Posterior vena cava (tissue), 2 donors: ENCODE results near the gene HPD. TPM values are rescaled to one million over a fixed set of nuclear protein-coding genes. Genes with fewer than 3 reads are reported as not detected.
A peak's percentile ranks its signal among the peaks of the same experiment; 100 is the strongest.

Source experiments
- DNase-seq: peaks from one replicate; pipeline ENCODE4 v3.0.0-alpha.2; 2020; ENCODE audit warnings: low spot score
- intact Hi-C, 2 donors: fragments of 100-400 bp; cut with DNase I; formaldehyde crosslinking; loops; one replicate each; pipeline versions ENCODE4 v1.14.1 to v1.14.2; 2022 to 2023
- total RNA-seq, 2 donors: library from RNA; stranded (reverse); fragmentation: NEBNext Ultra II Directional; extraction: Animal tissue kit (Norgen Biotek cat#: 25700); gene quantifications; one replicate each; pipeline ENCODE4 v1.2.1, GENCODE V29; 2021
- donor health status: DM: yes; HTN: yes; CAD: no.
- donor health status: DM: yes; HTN: yes; CAD: no.

HPD gene
- total RNA-seq, 2 donors from 2014 or later: 5.6 to 17.4 TPM

DNA sequence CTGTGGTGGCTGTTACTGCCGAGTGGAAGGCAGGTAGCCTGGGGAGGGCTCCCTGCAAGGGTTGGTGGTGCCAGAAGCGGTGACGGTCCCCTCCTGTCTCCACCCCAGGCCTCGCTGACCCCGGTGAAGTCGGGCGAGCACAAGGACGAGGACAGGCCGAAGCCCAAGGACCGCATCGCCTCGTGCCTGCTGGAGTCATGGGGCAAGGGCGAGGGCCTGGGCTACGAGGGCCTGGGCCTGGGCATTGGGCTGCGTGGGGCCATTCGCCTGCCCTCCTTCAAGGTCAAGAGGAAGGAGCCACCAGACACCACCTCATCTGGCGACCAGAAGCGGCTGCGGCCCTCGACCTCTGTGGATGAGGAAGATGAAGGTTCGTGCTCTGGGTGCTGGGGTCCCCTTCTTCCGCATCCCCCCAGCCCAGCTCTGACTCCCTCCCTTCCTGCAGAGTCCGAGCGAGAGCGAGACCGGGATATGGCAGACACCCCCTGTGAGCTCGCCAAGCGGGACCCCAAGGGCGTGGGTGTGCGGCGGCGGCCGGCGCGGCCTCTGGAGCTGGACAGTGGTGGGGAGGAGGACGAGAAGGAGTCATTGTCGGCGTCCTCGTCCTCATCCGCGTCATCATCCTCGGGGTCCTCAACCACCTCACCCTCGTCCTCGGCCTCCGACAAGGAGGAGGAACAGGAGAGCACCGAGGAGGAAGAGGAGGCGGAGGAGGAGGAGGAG lies 41.6 kb downstream of the HPD start:
- DNase-seq: no peak
- intact Hi-C loops: no loop called here

GRCh38 chr12:121815263-121815662 lies 43.4 kb downstream of the HPD start:
- DNase-seq: no peak
- intact Hi-C loops: no loop called here

GRCh38 chr12:121814429-121815119 lies 44.1 kb downstream of the HPD start:
- intact Hi-C loops: loop anchor here in 1 of 2 donors (5.0 kb wide), 1 partner anchor 37 kb away; no protein-coding TSS in a partner anchor
- DNase-seq: peak; percentile 81

DNA sequence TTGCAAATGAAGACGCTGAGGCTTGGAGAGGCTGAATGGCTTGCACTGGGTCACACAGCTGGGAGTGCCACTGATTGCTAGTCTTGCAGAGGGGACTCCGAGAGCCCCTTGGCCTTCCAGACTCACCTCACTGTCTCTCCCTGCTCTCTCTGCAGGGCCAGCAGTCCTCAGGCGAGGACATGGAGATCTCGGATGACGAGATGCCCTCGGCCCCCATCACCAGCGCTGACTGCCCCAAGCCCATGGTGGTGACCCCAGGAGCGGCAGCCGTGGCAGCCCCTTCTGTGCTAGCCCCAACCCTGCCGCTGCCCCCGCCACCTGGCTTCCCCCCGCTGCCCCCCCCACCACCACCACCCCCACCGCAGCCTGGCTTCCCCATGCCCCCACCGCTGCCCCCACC lies 44.7 kb downstream of the HPD start:
- intact Hi-C loops: loop anchor here in 1 of 2 donors (2.0 to 5.0 kb wide), 2 partner anchors 19 to 37 kb away; no protein-coding TSS in a partner anchor
- no peak for DNase-seq

- DNase-seq: peak; percentile 82
Measured at GRCh38 chr12:121812921-121813896, 45.5 kb downstream of the HPD start.

GRCh38 chr12:121812320-121812871 lies 46.3 kb downstream of the HPD start:
- peak; percentile 93 for DNase-seq
- intact Hi-C loops: loop anchor here in 1 of 2 donors (2.0 to 5.0 kb wide), 2 partner anchors 18 to 35 kb away; no protein-coding TSS in a partner anchor

More at GRCh38 chr12:121812921-121813896, 45.5 kb downstream of the HPD start:
- intact Hi-C loops: loop anchor here in 1 of 2 donors (2.0 to 5.0 kb wide), 2 partner anchors 18 to 36 kb away; no protein-coding TSS in a partner anchor

DNA sequence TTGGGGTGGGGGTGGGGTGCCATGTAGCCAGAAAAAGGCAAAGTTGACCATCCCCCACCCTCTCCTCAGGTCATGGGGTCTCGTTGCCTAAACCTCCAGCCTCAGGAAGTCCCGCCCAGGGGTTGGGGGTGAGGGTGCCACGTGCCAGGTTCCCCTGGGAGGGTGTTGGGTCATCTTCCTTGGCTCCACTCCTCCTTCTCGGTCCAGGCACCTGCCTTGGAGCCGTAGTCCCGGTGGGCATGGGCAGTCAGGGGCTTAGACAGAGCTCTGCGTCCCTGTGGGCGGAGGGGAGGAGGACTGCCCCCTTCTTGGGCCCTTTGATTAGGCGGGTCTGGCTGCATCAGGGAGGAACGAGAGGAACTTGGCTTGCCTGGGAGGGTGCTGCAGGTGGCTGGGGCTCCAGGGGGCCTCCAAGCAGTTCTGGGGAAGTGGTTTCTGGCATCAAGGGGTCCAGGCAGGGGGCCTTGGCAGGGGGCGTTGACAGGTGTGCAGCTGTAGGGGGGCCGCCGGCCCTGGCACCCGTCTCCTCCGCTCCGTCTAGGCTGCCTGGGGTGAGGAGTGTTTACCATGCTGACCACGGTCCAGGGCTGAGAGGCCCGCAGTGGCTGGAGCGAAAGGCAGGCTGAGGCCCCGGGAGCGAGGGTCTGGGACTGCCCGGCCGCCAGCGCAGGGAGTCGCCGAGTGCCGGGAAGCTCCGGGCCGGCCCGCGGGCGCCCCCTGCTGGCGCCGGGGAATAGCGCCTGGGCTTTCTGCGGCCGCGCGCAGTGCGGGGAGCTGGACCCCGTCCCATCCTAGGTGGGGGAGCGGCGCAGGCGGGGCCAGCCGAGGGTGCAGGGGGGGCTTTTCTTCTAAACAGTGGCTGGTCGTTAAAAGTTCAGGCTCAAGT lies 47.0 kb downstream of the HPD start:
- intact Hi-C loops: loop anchor here in 1 of 2 donors (2.0 to 5.0 kb wide), 2 partner anchors 17 to 34 kb away; no protein-coding TSS in a partner anchor
- DNase-seq: peak; percentile 93

DNA sequence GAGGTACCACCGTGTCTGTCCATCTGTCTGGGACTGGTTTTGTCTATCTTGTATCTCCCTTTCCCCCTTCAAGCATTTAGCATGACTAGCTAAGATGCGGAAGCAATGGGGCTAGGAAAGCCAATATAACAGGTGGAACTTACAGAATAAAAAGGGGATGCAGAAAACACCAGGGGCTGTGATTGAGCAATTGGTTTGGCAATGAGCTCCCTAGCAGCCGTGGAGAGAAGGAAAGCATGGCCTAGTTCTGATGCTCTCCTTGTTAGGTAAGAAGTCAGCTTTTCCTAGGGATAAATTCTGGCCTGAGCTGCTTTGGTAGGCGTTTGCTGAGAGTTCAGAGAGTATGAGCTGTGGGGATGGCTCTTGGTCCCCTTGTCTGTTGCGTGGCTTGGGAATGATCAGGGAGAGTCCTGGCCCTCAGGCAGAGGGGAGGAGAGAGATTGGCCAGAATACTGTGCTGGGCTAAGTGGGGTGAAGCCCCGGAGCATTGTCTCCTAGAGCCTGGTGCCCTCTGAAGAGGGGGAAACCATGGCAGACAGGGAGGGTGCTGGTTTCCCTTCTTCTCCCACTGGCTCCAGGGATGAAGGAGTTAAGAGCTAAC lies 47.7 kb downstream of the HPD start:
- DNase-seq: no peak
- intact Hi-C loops: loop anchor here in 1 of 2 donors (5.0 kb wide), 1 partner anchor 34 kb away; no protein-coding TSS in a partner anchor

DNA sequence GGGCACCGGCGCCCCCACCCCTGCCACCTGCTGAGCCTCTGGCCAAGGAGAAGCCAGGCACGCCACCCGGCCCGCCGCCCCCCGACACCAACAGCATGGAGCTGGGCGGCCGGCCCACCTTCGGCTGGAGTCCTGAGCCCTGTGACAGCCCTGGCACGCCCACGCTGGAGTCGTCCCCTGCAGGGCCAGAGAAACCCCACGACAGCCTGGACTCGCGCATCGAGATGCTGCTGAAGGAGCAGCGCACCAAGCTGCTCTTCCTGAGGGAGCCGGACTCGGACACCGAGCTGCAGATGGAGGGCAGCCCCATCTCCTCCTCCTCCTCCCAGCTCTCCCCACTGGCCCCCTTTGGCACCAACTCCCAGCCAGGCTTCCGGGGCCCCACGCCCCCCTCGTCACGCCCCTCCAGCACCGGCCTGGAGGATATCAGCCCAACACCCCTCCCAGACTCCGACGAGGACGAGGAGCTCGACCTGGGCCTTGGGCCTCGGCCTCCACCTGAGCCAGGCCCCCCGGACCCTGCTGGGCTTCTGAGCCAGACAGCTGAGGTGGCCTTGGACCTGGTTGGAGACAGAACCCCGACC lies 48.3 kb downstream of the HPD start:
- DNase-seq: peak; percentile 80

GRCh38 chr12:121809712-121810116 lies 48.9 kb downstream of the HPD start:
- intact Hi-C loops: loop anchor here in 1 of 2 donors (5.0 kb wide), 1 partner anchor 32 kb away; no protein-coding TSS in a partner anchor
- DNase-seq: peak; percentile 77

More for the DNA sequence above, 48.3 kb downstream of the HPD start:
- intact Hi-C loops: loop anchor here in 1 of 2 donors (5.0 kb wide), 1 partner anchor 33 kb away; no protein-coding TSS in a partner anchor

DNA sequence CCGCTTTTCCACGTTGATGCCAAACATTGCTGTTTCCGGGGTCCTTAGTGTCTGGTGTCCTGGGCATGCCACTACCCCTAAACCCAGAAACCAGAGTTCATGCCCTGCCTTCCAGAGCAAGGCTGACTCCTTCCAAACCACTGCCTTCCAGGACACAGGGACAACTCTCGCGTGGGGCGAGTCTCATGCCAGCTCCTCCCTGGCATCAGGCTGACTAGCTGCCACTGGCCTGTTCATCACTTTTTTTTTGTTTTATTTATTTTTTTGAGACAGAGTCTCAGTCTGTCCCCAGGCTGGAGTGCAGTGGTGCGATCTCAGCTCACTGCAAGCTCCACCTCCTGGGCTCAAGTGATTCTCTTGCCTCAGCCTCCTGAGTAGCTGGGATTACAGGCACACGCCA lies 50.0 kb downstream of the HPD start:
- intact Hi-C loops: no loop called here
- DNase-seq: no peak

- intact Hi-C loops: no loop called here
- DNase-seq: no peak
Measured at GRCh38 chr12:121807642-121808347, 50.9 kb downstream of the HPD start.

- no peak for DNase-seq
- intact Hi-C loops: no loop called here
Measured at GRCh38 chr12:121806546-121807423, 51.9 kb downstream of the HPD start.

- no peak for DNase-seq
- intact Hi-C loops: no loop called here
Measured at GRCh38 chr12:121806009-121806545, 52.6 kb downstream of the HPD start.
